Naive thymus-derived CD4-positive, alpha-beta T cell (primary cell): ENCODE data around the gene TMEM272. TPM values are rescaled to one million over a fixed set of nuclear protein-coding genes. Genes with fewer than 3 reads are reported as not detected.

Experiments used
- ATAC-seq: fragments of 150-1000 bp; cut with Tn5 transposase; 2 replicates; pipeline ENCODE4 v1.10.0; 2021; ENCODE audit warnings: mild to moderate bottlenecking, moderate library complexity
- CTCF ChIA-PET: fragments of 350-600 bp; sonication (Branson Sonifier 250); formaldehyde crosslinking; loops from one replicate; lab custom pipeline; 2021; ENCODE audit warnings: antibody characterized with exemption; lab: Charles Lee
- POLR2A ChIA-PET: fragments of 350-600 bp; sonication (Branson Sonifier 250); formaldehyde crosslinking; loops from one replicate; lab custom pipeline; 2021; ENCODE audit warnings: antibody characterized with exemption, inconsistent platforms; lab: Charles Lee
- DNase-seq, 9 donors: peaks; one replicate each; pipeline versions ENCODE4 v3.0.0 to v3.0.0-alpha.2; 2020 to 2022; ENCODE audit warnings: mixed read lengths in 1 of 9
- H3K27ac ChIP-seq: one replicate; pipeline ENCODE4 v1.7.0; 2013; ENCODE audit warnings: mild to moderate bottlenecking, low read depth, low read length, moderate library complexity
- H3K27me3 ChIP-seq, 2 donors: one replicate each; pipeline ENCODE4 v1.7.0; 2013; ENCODE audit warnings: low read length in 2 of 2, mild to moderate bottlenecking in 2 of 2, moderate library complexity in 2 of 2; ENCODE audit not compliant: control insufficient read depth in 2 of 2, insufficient read depth in 2 of 2
- H3K36me3 ChIP-seq, 3 experiments: 1 replicate in 2 of 3; 2 replicates in 1 of 3; pipeline ENCODE4 v1.7.0; 2013; ENCODE audit warnings: low read length in 3 of 3, mild to moderate bottlenecking in 3 of 3, moderate library complexity in 1 of 3; ENCODE audit not compliant: insufficient read depth in 3 of 3, control insufficient read depth in 2 of 3
- H3K4me1 ChIP-seq, 2 donors: one replicate each; pipeline ENCODE4 v1.7.0; 2013; ENCODE audit warnings: low read length in 2 of 2, mild to moderate bottlenecking in 2 of 2, moderate library complexity in 1 of 2; ENCODE audit not compliant: control insufficient read depth in 2 of 2, insufficient read depth in 2 of 2
- H3K4me3 ChIP-seq: 2 replicates; pipeline ENCODE4 v1.7.0; 2013; ENCODE audit warnings: mild to moderate bottlenecking, low read length
- H3K9me3 ChIP-seq, 3 experiments: 1 replicate in 2 of 3; 2 replicates in 1 of 3; pipeline ENCODE4 v1.7.0; 2013; ENCODE audit warnings: low read length in 3 of 3; ENCODE audit not compliant: control insufficient read depth in 2 of 3
- H3K27ac Mint-ChIP-seq, 9 donors: one replicate each; pipeline ENCODE4 v1.8.0; 2020 to 2022; ENCODE audit warnings: mixed read lengths in 9 of 9, mild to moderate bottlenecking in 8 of 9, moderate library complexity in 5 of 9, inconsistent platforms in 2 of 9
- H3K27me3 Mint-ChIP-seq, 5 donors: one replicate each; pipeline ENCODE4 v1.8.0; 2021 to 2022; ENCODE audit warnings: mixed read lengths in 5 of 5, mild to moderate bottlenecking in 1 of 5
- H3K36me3 Mint-ChIP-seq, 5 donors: one replicate each; pipeline ENCODE4 v1.8.0; 2020 to 2022; ENCODE audit warnings: mixed read lengths in 5 of 5, mild to moderate bottlenecking in 3 of 5, inconsistent platforms in 1 of 5
- H3K4me1 Mint-ChIP-seq, 7 donors: one replicate each; pipeline ENCODE4 v1.8.0; 2020 to 2022; ENCODE audit warnings: mixed read lengths in 7 of 7, mild to moderate bottlenecking in 3 of 7, inconsistent platforms in 1 of 7
- H3K4me3 Mint-ChIP-seq, 10 donors: one replicate each; pipeline ENCODE4 v1.8.0; 2020 to 2022; ENCODE audit warnings: mild to moderate bottlenecking in 10 of 10, mixed read lengths in 10 of 10, moderate library complexity in 6 of 10, inconsistent platforms in 2 of 10
- H3K9me3 Mint-ChIP-seq, 11 donors: one replicate each; pipeline ENCODE4 v1.8.0; 2020 to 2022; ENCODE audit warnings: mixed read lengths in 11 of 11, mild to moderate bottlenecking in 4 of 11, inconsistent platforms in 1 of 11, moderate library complexity in 1 of 11
- intact Hi-C, 2 donors: fragments of 100-400 bp; cut with micrococcal nuclease; formaldehyde crosslinking; loops; one replicate each; pipeline ENCODE4 v1.15.1; 2023
- polyA plus RNA-seq, 2 donors: library from polyadenylated mRNA; unstranded; fragments of 300-500 nt; fragmentation: Illumina TruSeq; gene quantifications; one replicate each; pipeline ENCODE4 v1.2.3, GENCODE V29; 2021
- total RNA-seq, 6 experiments: library from RNA in 5 of 6; stranded (reverse) in 5 of 6; gene quantifications; 1 replicate in 5 of 6; 2 replicates in 1 of 6; pipeline ENCODE4 v1.2.3 and lab custom pipeline; 2021 to 2026

TMEM272 gene
- total and polyA plus RNA-seq, 7 experiments from 2014 or later = 0.19 to 23.3 (median 3.5) TPM

- no peaks in the 10 kb centered on the region for H3K9me3 ChIP-seq
These were observed 22.7 kb downstream of the TMEM272 start for GRCh38 chr13:51822106-51822815.

GRCh38 chr13:51821606-51822005 lies 23.4 kb downstream of the TMEM272 start:
- intact Hi-C loops = loop anchor here in 1 of 2 donors (1.0 to 2.0 kb wide), 2 partner anchors 11 to 373 kb away; no protein-coding TSS in a partner anchor
- H3K27me3 ChIP-seq = no peaks in the 10 kb centered on the region
- H3K9me3 ChIP-seq = no peaks in the 10 kb centered on the region
- peak overlapping the region; percentile 85 for H3K27ac ChIP-seq
- Mint-ChIP-seq H3K36me3 (peaks cover 0 to 22% (median 9%) of the 10 kb centered on the region in 5 donors), H3K9me3 (no peaks in the 10 kb centered on the region), H3K4me3 (peak overlapping the region; percentile 64 to 100 (median 97)), H3K4me1 (peaks cover 58 to 90% (median 62%) of the 10 kb centered on the region in 7 donors), H3K27me3 (peaks cover 0 to 1% (median 0%) of the 10 kb centered on the region in 5 donors), H3K27ac (peak overlapping the region; percentile 58 to 99 (median 95))
- CTCF ChIA-PET = interaction anchor here (0.7 to 6.7 kb wide), 4 partner anchors 8 to 16 kb away, joined by 3 to 73 read pairs (median 10); no protein-coding TSS in a partner anchor
- H3K4me1 ChIP-seq = peaks cover 61 to 74% of the 10 kb centered on the region in 2 donors
- peak in 7 of 9 donors; percentile 57 to 73 (median 70) for DNase-seq
- H3K36me3 ChIP-seq = peaks cover 0 to 2% (median under 1%) of the 10 kb centered on the region in 3 experiments
- ATAC-seq = peak; percentile 53
- POLR2A ChIA-PET = interaction anchor here (0.9 to 12.1 kb wide), 11 partner anchors 8 to 1697 kb away, joined by 3 to 324 read pairs (median 8); partner anchors contain the start of genes INTS6 and SUGT1
- H3K4me3 ChIP-seq = peak overlapping the region; percentile 75

More at GRCh38 chr13:51822106-51822815, 22.7 kb downstream of the TMEM272 start:
- peak overlapping the region; percentile 58 to 99 (median 95) for H3K27ac Mint-ChIP-seq
- CTCF ChIA-PET = interaction anchor here (1.1 to 6.7 kb wide), 3 partner anchors 11 to 24 kb away, joined by 3 to 73 read pairs (median 16); no protein-coding TSS in a partner anchor
- DNase-seq (peak in 2 of 9 donors; percentile 20 to 31), ATAC-seq (no peak)
- Histone ChIP-seq H3K36me3 (no peaks in the 10 kb centered on the region), H3K27ac (peak overlapping the region; percentile 85), H3K4me1 (peaks cover 61 to 81% of the 10 kb centered on the region in 2 donors), H3K27me3 (no peaks in the 10 kb centered on the region), H3K4me3 (peak overlapping the region; percentile 75)
- intact Hi-C loops = loop anchor here in 1 of 2 donors (1.0 to 2.0 kb wide), 2 partner anchors 10 to 373 kb away; no protein-coding TSS in a partner anchor
- POLR2A ChIA-PET = interaction anchor here (0.8 to 12.1 kb wide), 13 partner anchors 7 to 1697 kb away, joined by 3 to 324 read pairs (median 7); partner anchors contain the start of genes ALG11, INTS6 and SUGT1
- no peaks in the 10 kb centered on the region for H3K9me3 Mint-ChIP-seq
- peak overlapping the region; percentile 64 to 100 (median 97) for H3K4me3 Mint-ChIP-seq
- H3K27me3 Mint-ChIP-seq = peaks cover 0 to 2% (median 0%) of the 10 kb centered on the region in 5 donors
- H3K36me3 Mint-ChIP-seq = peaks cover 0 to 22% (median 9%) of the 10 kb centered on the region in 5 donors
- peaks cover 60 to 92% (median 63%) of the 10 kb centered on the region in 7 donors for H3K4me1 Mint-ChIP-seq

- Mint-ChIP-seq H3K4me1 (peaks cover 53 to 79% (median 69%) of the 10 kb centered on the region in 7 donors), H3K27ac (peak overlapping the region in 8 of 9 donors; percentile 91 to 99 (median 95)), H3K27me3 (peaks cover 0 to 1% (median 0%) of the 10 kb centered on the region in 5 donors), H3K4me3 (peak overlapping the region in 9 of 10 donors; percentile 85 to 100 (median 97)), H3K36me3 (peaks cover 0 to 25% (median 12%) of the 10 kb centered on the region in 5 donors), H3K9me3 (no peaks in the 10 kb centered on the region)
- intact Hi-C loops = no loop called here
- Histone ChIP-seq H3K4me1 (peaks cover 62 to 65% of the 10 kb centered on the region in 2 donors), H3K27me3 (no peaks in the 10 kb centered on the region), H3K27ac (peak overlapping the region; percentile 85), H3K9me3 (no peaks in the 10 kb centered on the region), H3K4me3 (peak overlapping the region; percentile 40), H3K36me3 (peaks cover 0 to 7% (median 4%) of the 10 kb centered on the region in 3 experiments)
- CTCF ChIA-PET = interaction anchor here (0.9 to 6.7 kb wide), 5 partner anchors 8 to 14 kb away, joined by 3 to 73 read pairs (median 5); no protein-coding TSS in a partner anchor
- ATAC-seq (no peak), DNase-seq (no peak)
- POLR2A ChIA-PET = interaction anchor here (1.3 to 12.1 kb wide), 6 partner anchors 8 to 368 kb away, joined by 5 to 324 read pairs (median 52); partner anchors contain the start of gene INTS6
These were observed 24.9 kb downstream of the TMEM272 start for GRCh38 chr13:51820016-51820597.

GRCh38 chr13:51819544-51819943 lies 25.4 kb downstream of the TMEM272 start:
- POLR2A ChIA-PET = interaction anchor here (0.7 to 12.1 kb wide), 9 partner anchors 9 to 368 kb away, joined by 3 to 324 read pairs (median 7); partner anchors contain the start of gene INTS6
- no peak for ATAC-seq
- H3K27me3 ChIP-seq = no peaks in the 10 kb centered on the region
- Mint-ChIP-seq H3K4me1 (peaks cover 58 to 80% (median 74%) of the 10 kb centered on the region in 7 donors), H3K4me3 (peak overlapping the region; percentile 18 to 100 (median 97)), H3K9me3 (no peaks in the 10 kb centered on the region), H3K36me3 (peaks cover 0 to 25% (median 12%) of the 10 kb centered on the region in 5 donors), H3K27me3 (peaks cover 0 to 1% (median 0%) of the 10 kb centered on the region in 5 donors), H3K27ac (peak overlapping the region in 8 of 9 donors; percentile 91 to 99 (median 95))
- DNase-seq = no peak
- H3K27ac ChIP-seq = peak overlapping the region; percentile 85
- peaks cover 0 to 7% (median 4%) of the 10 kb centered on the region in 3 experiments for H3K36me3 ChIP-seq
- CTCF ChIA-PET = interaction anchor here (1.5 to 6.7 kb wide), 2 partner anchors 10 to 13 kb away, joined by 5 to 73 read pairs; no protein-coding TSS in a partner anchor
- peak overlapping the region; percentile 40 for H3K4me3 ChIP-seq
- intact Hi-C loops = loop anchor here in 1 of 2 donors (5.0 kb wide), 1 partner anchor 193 kb away; the partner anchor contains the start of genes ALG11 and ATP7B
- no peaks in the 10 kb centered on the region for H3K9me3 ChIP-seq
- H3K4me1 ChIP-seq = peaks cover 66 to 67% of the 10 kb centered on the region in 2 donors

GRCh38 chr13:51818781-51819511 lies 26.0 kb downstream of the TMEM272 start:
- POLR2A ChIA-PET = interaction anchor here (0.7 to 12.1 kb wide), 10 partner anchors 8 to 367 kb away, joined by 3 to 324 read pairs (median 6); partner anchors contain the start of gene INTS6
- peak; percentile 60 for ATAC-seq

More at GRCh38 chr13:51818781-51819511, 26.0 kb downstream of the TMEM272 start:
- peak overlapping the region; percentile 20 to 100 (median 97) for H3K4me3 Mint-ChIP-seq
- peak in 2 of 9 donors; percentile 68 to 74 for DNase-seq
- CTCF ChIA-PET = interaction anchor here (1.5 to 6.7 kb wide), 2 partner anchors 11 to 14 kb away, joined by 5 to 73 read pairs; no protein-coding TSS in a partner anchor
- H3K27ac ChIP-seq = peak overlapping the region; percentile 85
- H3K4me1 ChIP-seq = peaks cover 60 to 73% of the 10 kb centered on the region in 2 donors
- no peaks in the 10 kb centered on the region for H3K9me3 Mint-ChIP-seq
- intact Hi-C loops = loop anchor here in 1 of 2 donors (5.0 kb wide), 1 partner anchor 193 kb away; the partner anchor contains the start of genes ALG11 and ATP7B
- H3K27ac Mint-ChIP-seq = peak overlapping the region in 8 of 9 donors; percentile 91 to 99 (median 95)
- no peaks in the 10 kb centered on the region for H3K27me3 ChIP-seq
- peak overlapping the region; percentile 40 for H3K4me3 ChIP-seq
- no peaks in the 10 kb centered on the region for H3K9me3 ChIP-seq
- peaks cover 0 to 23% (median 7%) of the 10 kb centered on the region in 5 donors for H3K36me3 Mint-ChIP-seq
- peaks cover 0 to 11% (median 4%) of the 10 kb centered on the region in 3 experiments for H3K36me3 ChIP-seq
- peaks cover 58 to 83% (median 76%) of the 10 kb centered on the region in 7 donors for H3K4me1 Mint-ChIP-seq
- peaks cover 0 to 1% (median 0%) of the 10 kb centered on the region in 5 donors for H3K27me3 Mint-ChIP-seq
